ENCODE data around the gene USP48. TPM values are rescaled to one million over a fixed set of nuclear protein-coding genes. Genes with fewer than 3 reads are reported as not detected.

USP48 gene
- total and polyA plus RNA-seq, 2 of the 13 experiments (the other 11 are each of a cell fraction or from before 2014, with no cell fraction given), result 30.4 to 30.7 TPM

GRCh38 chr1:21716169-21716568 is 66.8 kb downstream of the USP48 start (continued):
- no peak for TF ChIP-seq SNAPC4 (CRISPR knock-in tag; IDR thresholded peaks at IDR 0.05)

GRCh38 chr1:21707891-21708290 is 75.1 kb downstream of the USP48 start:
- POLR2A ChIA-PET, result interaction anchor here (1.4 kb wide), 1 partner anchor 76 kb away, joined by 3 read pairs; no protein-coding TSS in a partner anchor
- no peak for DNase-seq (ENCODE audit: low spot score)
- no peak overlapping the region for H3K27ac ChIP-seq (ENCODE audit: extremely low read length, insufficient read depth, low read length)
- H3K9me3 ChIP-seq (ENCODE audit: low read length), result no peaks in the 10 kb centered on the region
- BruUV-seq (replicated peaks), result no TSS peak
- H3K27me3 ChIP-seq (ENCODE audit: control insufficient read depth in 1 of 2, insufficient read depth in 2 of 2, low read length in 2 of 2), result no peaks in the 10 kb centered on the region
- in situ Hi-C loops (cut with HindIII; ENCODE audit: extremely low pct_ligation_motif_present, low pct_unique_long_range_greater_than_20kb) (loop anchor here (10.0 kb wide), 1 partner anchor 257 kb away; no protein-coding TSS in a partner anchor), intact Hi-C loops (cut with micrococcal nuclease; ENCODE audit: unreplicated experiment) (no loop called here)
- peaks cover 3 to 33% of the 10 kb centered on the region in 2 experiments for H3K36me3 ChIP-seq (replicated peaks in 1 of 2; ENCODE audit: control insufficient read depth in 1 of 2, insufficient read depth in 2 of 2, low read length in 2 of 2)
- no peak overlapping the region for H2AFZ ChIP-seq (ENCODE audit: low read length)
- CTCF ChIA-PET (ENCODE audit: low intra/inter-chr PET ratio, low total read pairs), result no interaction called here
- H3K4me1 ChIP-seq (ENCODE audit: insufficient read depth, low read length), result peaks cover 39% of the 10 kb centered on the region
- no peak overlapping the region for H3K4me2 ChIP-seq (ENCODE audit: low read depth, low read length)
- H3K4me3 ChIP-seq (replicated peaks in 1 of 3; ENCODE audit: insufficient read depth in 1 of 3, low read depth in 2 of 3, low read length in 3 of 3), result no peak overlapping the region
- no peak for ATAC-seq
- no peak overlapping the region for H3K9ac ChIP-seq (ENCODE audit: insufficient read depth, low read depth, low read length)
- TF ChIP-seq NR3C1 (CRISPR knock-in tag; IDR thresholded peaks at IDR 0.05), result no peak
- no peak for TF ChIP-seq SNRNP70 (IDR thresholded peaks at IDR 0.05; ENCODE audit: low read depth, low read length)
- TF ChIP-seq ZNF510 (CRISPR knock-in tag; IDR thresholded peaks at IDR 0.05; ENCODE audit: low read depth), result no peak
- H3K79me2 ChIP-seq (ENCODE audit: insufficient read depth, low read length), result no peaks in the 10 kb centered on the region
- 92% methylated on average over 4 of the region's 4 CpGs for WGBS (ENCODE audit: low lambda C conversion rate)
- 0 out of 2 replicates have a peak, but pooled peaks cover 5% of the 10 kb centered on the region for H4K20me1 ChIP-seq (ENCODE audit: insufficient read depth, low read length)
- FAIRE-seq, result no peak
